LNCAP (cell line): ENCODE data around the gene RAB44.
A peak's percentile ranks its signal among the peaks of the same experiment; 100 is the strongest.

Experiments
- TF ChIP-seq, protein P1 (sequence below): fragments of 450-650 bp; IDR thresholded peaks from 2 replicates; pipeline ENCODE4 v1.5.1; 2017; ENCODE audit warnings: mild to moderate bottlenecking

The RAB44 gene

DNA sequence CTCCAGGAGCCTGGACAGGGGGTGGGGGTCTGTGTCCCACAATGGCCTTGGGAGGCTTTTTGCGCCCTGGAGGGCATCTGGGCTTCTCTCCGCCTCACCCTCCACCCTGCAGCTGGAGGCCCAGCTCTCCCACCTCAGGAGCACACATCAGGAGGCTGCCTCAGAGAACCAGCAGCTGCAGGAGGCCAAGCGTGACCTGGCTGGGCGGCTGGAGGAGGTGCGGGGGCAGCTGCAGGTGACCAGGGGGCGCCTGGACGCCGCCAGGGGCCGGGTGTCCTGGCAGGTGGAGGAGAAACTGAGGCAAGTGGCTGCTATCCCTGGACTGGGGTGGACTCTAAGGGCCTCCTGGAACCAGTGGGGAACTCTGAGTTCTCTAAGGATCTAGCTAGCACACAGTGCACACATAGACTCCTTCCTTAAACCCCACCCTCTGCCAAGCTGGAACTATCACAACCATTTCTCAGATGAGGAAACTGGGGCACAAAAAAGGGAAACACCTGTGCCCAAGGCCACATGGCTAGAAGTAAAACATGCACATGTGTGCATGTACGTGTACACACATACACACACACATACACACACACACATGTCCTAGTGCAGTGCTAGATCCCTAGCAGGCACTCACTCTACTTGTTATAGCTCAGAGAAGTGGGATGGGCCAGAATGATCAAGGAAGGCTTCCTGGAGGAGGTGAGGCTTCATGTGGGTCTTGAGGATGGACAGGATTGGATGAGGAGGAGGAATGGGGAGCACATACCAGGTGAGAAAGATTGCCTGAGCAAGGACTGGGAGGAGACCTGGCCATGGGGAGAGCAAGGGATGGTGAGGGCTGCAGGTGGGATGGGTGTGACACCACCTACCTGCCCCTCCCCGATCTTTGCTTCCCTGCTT, 22.9 kb downstream of the RAB44 start:
- TF ChIP-seq, protein P1, sequence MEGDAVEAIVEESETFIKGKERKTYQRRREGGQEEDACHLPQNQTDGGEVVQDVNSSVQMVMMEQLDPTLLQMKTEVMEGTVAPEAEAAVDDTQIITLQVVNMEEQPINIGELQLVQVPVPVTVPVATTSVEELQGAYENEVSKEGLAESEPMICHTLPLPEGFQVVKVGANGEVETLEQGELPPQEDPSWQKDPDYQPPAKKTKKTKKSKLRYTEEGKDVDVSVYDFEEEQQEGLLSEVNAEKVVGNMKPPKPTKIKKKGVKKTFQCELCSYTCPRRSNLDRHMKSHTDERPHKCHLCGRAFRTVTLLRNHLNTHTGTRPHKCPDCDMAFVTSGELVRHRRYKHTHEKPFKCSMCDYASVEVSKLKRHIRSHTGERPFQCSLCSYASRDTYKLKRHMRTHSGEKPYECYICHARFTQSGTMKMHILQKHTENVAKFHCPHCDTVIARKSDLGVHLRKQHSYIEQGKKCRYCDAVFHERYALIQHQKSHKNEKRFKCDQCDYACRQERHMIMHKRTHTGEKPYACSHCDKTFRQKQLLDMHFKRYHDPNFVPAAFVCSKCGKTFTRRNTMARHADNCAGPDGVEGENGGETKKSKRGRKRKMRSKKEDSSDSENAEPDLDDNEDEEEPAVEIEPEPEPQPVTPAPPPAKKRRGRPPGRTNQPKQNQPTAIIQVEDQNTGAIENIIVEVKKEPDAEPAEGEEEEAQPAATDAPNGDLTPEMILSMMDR: no peak

DNA sequence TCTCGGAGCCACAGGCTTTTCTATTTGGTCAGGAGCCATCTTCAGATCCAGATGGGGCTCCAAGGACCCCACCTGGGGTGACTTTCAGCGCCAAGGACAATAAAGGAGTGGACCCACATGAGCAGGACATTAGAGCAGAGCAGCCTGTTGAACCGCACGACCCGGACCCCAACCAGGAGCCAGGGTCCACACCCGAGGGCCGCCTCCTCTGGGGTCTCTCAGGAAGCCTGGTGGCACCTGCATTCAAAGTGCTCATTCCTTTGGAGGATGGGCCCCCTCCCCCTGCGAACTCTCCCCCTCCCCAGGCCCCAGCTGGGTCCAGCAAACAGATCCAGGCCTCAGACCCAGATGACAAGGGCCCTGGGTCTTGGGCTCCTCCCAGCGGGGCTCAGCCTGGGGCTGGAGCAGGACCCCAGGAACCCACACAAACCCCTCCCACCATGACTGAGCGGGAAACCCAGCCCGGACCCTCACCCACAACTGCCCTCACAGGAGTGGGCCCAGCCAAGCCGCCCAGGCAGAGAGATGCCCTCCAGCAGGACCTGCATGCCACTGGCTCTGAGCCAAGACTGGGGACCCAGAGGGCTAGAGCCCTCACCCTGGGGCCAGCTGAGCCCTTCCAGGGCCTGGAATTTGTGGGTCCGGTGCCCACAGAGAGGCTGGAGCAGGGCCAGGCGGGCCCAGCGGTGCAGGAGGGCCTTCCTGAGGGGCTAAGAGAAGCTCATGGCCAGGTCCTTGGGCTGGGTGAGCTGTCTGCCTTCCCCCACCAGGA, 23.9 kb downstream of the RAB44 start:
- TF ChIP-seq, protein P1: no peak

DNA sequence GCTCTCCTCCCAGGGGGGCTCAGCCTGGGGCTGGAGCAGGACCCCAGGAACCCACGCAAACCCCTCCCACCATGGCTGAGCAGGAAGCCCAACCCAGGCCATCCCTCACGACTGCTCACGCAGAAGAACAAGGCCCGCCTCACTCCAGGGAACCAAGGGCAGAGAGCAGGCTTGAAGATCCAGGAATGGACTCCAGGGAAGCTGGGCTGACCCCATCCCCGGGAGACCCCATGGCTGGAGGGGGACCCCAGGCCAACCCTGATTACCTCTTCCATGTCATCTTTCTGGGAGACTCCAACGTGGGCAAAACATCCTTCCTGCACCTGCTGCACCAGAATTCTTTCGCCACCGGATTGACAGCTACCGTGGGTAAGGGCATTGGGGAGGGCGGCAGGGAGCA, 24.7 kb downstream of the RAB44 start:
- TF ChIP-seq, protein P1: no peak

DNA sequence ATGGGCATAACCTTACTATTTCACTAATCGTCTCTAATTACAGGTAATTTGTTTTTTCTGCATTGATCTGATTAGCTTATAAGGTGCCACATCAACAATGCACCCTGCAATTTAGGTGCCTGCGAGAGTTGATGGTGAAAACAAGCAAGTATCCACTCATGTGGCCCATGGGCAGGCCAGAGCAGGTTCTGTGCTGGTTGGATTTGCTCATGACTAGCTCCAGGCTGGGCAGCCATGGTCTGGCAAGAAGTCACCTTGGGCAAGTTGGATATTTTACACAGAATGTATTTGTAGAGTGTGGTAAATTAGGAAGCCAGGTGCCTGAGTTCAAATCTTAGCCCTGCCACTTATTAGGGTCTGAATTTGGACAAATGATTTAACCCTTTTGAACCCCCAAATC, 25.3 kb downstream of the RAB44 start:
- TF ChIP-seq, protein P1: no peak

DNA sequence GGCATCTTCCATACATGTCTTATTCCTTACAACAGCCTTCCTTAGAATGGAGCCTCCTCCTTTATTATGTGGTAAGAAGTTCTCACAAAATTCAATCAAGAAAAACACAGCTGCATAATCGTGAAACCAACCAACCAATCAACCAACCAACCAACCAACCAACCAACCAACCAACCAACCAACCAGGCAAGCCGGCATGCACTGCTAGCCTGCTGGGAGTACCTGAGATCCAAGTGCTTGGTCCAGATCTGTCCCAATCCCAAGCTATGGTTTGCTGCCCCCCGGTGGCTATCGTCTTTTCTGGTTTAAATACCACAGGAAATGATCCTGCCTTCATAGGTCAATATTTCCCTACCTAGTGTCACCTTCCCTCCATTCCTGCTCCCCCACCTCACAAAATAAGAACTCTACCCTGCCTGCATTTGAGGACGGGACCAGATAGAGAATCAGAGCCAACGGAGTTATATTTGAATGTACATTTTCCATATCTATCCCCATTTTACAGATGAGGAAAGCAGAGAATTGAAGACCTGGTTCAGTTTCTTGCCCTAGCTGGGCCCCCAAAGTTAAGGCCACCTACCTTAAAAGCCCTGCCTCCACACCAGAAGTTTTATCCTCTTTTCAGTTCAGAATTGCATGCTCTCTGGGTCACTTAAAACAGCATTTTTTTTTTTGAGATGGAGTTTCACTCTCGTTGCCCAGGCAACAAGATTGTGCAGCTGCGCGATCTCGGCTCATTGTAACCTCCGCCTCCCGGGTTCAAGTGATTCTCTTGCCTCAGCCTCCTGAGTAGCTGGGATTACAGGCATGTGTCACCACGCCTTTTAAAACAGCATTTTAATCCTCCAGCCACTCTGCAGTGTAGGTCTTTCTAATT, 27.1 kb downstream of the RAB44 start:
- TF ChIP-seq, protein P1: peak; percentile 59

DNA sequence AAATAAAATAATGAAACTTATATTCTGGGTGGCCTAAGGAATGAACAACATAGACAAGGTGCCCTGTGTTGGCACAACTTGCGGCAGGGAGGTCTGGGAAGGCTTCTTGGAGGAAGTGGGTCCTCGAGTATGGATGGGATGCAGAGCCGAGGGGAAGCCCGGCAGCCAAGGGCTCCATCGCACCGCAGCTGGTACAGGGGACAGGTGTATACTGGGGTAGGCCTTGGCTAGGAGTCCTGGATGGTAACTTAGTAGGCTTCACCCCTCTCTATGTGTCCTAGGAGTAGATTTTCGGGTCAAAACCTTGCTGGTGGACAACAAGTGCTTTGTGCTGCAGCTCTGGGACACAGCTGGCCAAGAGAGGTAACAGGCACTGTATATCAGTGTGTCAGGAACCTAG, 28.0 kb downstream of the RAB44 start:
- TF ChIP-seq, protein P1: no peak

DNA sequence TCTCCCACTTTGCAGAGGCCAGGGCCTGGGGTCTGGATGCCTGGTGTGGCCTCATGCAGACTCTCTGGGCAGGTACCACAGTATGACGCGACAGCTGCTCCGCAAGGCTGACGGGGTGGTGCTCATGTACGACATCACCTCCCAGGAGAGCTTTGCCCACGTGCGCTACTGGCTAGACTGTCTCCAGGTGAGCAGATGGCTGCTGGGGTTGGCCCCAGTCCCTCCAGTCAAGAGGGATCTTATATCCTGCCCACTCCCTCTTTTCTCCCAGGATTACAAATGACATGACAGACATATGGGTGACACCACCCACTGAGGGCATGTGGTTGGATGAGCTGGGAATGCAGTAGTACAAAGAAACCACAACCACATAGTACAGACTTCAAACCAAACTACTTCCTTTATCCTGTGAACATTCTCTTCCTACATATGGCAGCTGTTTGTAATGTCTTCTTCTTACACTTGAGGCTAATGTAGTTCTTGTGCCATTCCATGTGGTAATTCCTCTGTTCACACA, 29.9 kb downstream of the RAB44 start:
- TF ChIP-seq, protein P1: no peak
